ENCODE results near the gene SLC17A4. TPM values are rescaled to one million over a fixed set of nuclear protein-coding genes. Genes with fewer than 3 reads are reported as not detected.

The SLC17A4 gene
- total RNA-seq, 1 experiment from 2014 or later = not detected

DNA sequence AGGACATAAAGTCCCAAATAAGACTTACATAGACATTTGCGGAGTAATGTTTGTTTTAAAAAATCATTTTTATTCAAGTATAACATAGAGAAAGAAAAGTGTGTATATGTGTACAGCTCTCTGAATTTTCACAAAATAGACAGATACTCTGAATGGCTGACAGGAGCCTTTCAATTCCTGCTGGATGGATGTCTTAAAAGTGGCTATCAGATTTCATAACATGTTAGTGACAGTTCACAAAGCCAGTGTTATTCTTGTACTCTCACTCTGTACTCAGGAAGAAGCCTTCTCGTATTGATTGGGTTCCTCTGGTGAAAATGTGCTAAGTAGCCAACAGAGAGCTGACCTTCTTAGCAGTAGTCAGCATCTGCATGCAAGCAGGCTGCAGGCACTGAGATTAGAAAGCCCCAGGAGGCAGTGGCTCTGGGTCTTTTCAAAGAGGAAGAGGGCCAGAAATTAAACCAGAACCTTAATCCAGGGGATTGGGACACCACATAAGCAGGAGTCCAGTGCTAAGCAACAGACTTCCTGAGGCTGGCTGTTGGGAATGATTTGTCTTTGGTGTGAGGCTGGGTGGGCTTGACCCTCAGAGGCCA is 19.7 kb downstream of the SLC17A4 start:
- Mint-ChIP-seq H3K9me3 (no peaks in the 10 kb centered on the region), H3K4me1 (peaks cover 3 to 5% of the 10 kb centered on the region in 2 experiments; a peak in 3 of 4 replicates), H3K27me3 (ENCODE audit: low read depth) (no peaks in the 10 kb centered on the region), H3K36me3 (ENCODE audit: insufficient read depth in 1 of 3, low read depth in 3 of 3) (no peaks in the 10 kb centered on the region), H3K4me3 (no peak overlapping the region), H3K27ac (no peak overlapping the region)
- H3K14ac ChIP-seq (ENCODE audit: insufficient read depth, low read length) = no peak overlapping the region
- no peaks in the 10 kb centered on the region for H3K79me2 ChIP-seq (ENCODE audit: insufficient read depth, low read length)
- no peak overlapping the region for H2BK5ac ChIP-seq (ENCODE audit: insufficient read length, low read length)
- no peak overlapping the region for H2BK120ac ChIP-seq (ENCODE audit: low read depth, low read length, poor library complexity, severe bottlenecking)
- H3K23me2 ChIP-seq (ENCODE audit: insufficient read length, low read depth, low read length, poor library complexity, severe bottlenecking) = no peaks in the 10 kb centered on the region
- H4K8ac ChIP-seq (replicated peaks; ENCODE audit: insufficient read length, low read depth, low read length) = no peak overlapping the region
- H3K23ac ChIP-seq (ENCODE audit: insufficient read length, low read depth, low read length) = no peak overlapping the region
- no peak overlapping the region for H3K9ac ChIP-seq (ENCODE audit: extremely low read depth, insufficient read length, low read length)
- no peaks in the 10 kb centered on the region for H3K9me3 ChIP-seq (ENCODE audit: control insufficient read depth, low read depth, low read length)
- no peaks in the 10 kb centered on the region for H3K79me1 ChIP-seq (ENCODE audit: insufficient read depth, low read depth, low read length, poor library complexity, severe bottlenecking)
- H4K20me1 ChIP-seq (ENCODE audit: control insufficient read depth, insufficient read depth, insufficient read length) = no peaks in the 10 kb centered on the region
- DNase-seq = no peak
- no peak overlapping the region for H3K4ac ChIP-seq (ENCODE audit: low read depth, low read length)
- no peak overlapping the region for H4K5ac ChIP-seq (ENCODE audit: insufficient read length, low read depth, low read length)
- TF ChIP-seq, protein P1, sequence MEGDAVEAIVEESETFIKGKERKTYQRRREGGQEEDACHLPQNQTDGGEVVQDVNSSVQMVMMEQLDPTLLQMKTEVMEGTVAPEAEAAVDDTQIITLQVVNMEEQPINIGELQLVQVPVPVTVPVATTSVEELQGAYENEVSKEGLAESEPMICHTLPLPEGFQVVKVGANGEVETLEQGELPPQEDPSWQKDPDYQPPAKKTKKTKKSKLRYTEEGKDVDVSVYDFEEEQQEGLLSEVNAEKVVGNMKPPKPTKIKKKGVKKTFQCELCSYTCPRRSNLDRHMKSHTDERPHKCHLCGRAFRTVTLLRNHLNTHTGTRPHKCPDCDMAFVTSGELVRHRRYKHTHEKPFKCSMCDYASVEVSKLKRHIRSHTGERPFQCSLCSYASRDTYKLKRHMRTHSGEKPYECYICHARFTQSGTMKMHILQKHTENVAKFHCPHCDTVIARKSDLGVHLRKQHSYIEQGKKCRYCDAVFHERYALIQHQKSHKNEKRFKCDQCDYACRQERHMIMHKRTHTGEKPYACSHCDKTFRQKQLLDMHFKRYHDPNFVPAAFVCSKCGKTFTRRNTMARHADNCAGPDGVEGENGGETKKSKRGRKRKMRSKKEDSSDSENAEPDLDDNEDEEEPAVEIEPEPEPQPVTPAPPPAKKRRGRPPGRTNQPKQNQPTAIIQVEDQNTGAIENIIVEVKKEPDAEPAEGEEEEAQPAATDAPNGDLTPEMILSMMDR (conservative IDR thresholded peaks at IDR 0.05) = no peak
- no peak overlapping the region for H3T11ph ChIP-seq (ENCODE audit: low read length)
- H3K18ac ChIP-seq (ENCODE audit: insufficient read length, low read depth, low read length) = no peak overlapping the region
- no peaks in the 10 kb centered on the region for H3K27me3 ChIP-seq (ENCODE audit: insufficient read depth, low read length)
- no peak overlapping the region for H2AK5ac ChIP-seq (ENCODE audit: insufficient read length, low read length)
- H3K4me2 ChIP-seq (ENCODE audit: insufficient read depth, insufficient read length, low read length) = no peak overlapping the region
- no CpG with 5 or more reads among the region's 2 CpGs for WGBS (ENCODE audit: extremely low coverage, insufficient read length, low lambda C conversion rate)
- no peaks in the 10 kb centered on the region for H3K4me1 ChIP-seq (ENCODE audit: insufficient read depth, low read length)
- no peak overlapping the region for H3K56ac ChIP-seq (ENCODE audit: insufficient read length, low read depth, low read length)
- H2BK12ac ChIP-seq (ENCODE audit: insufficient read length, low read depth, low read length) = no peak overlapping the region
- H4K91ac ChIP-seq (ENCODE audit: insufficient read length, low read depth, low read length) = no peak overlapping the region
- H2BK15ac ChIP-seq (ENCODE audit: low read depth, low read length) = no peak overlapping the region
- H2BK20ac ChIP-seq (ENCODE audit: low read depth, low read length, poor library complexity, severe bottlenecking) = no peak overlapping the region
- H3K27ac ChIP-seq (ENCODE audit: insufficient read length, low read depth, low read length) = no peak overlapping the region
- no peak overlapping the region for H2AFZ ChIP-seq (ENCODE audit: low read length)
